Heart left ventricle (tissue), 16 donors: Measurements from ENCODE around the gene SNX30. TPM values are rescaled to one million over a fixed set of nuclear protein-coding genes. Genes with fewer than 3 reads are reported as not detected.
"Not testable (repeated sequence)": the region's sequence is repeated elsewhere in the genome, so short reads cannot be mapped to it uniquely, and the experiment has no call there.

Source experiments
- ATAC-seq, 4 donors: fragments of 200-7000 bp; cut with Tn5 transposase; one replicate each; pipeline ENCODE4 v1.9.1; 2020 to 2022; ENCODE audit warnings: moderate library complexity in 4 of 4, mild to moderate bottlenecking in 3 of 4, moderate number of reproducible peaks in 1 of 4
- DNase-seq, 5 donors: peaks; one replicate each; pipeline ENCODE4 v3.0.0-alpha.2; 2020
- H3K27ac ChIP-seq, 12 donors: fragments of 200-600 bp; sonication (generic) in 4 of 12; one replicate each; pipeline versions ENCODE4 v1.5.0 to v1.8.0; 2016 to 2022; ENCODE audit warnings: mild to moderate bottlenecking in 2 of 12
- H3K27me3 ChIP-seq, 9 donors: fragments of 200-600 bp; sonication (generic) in 2 of 9; one replicate each; pipeline versions ENCODE4 v1.5.1 to v1.8.0; 2016 to 2022; ENCODE audit warnings: mild to moderate bottlenecking in 3 of 9
- H3K36me3 ChIP-seq, 9 donors: fragments of 200-600 bp; sonication (generic) in 2 of 9; one replicate each; pipeline versions ENCODE4 v1.5.0 to v1.8.0; 2018 to 2022; ENCODE audit warnings: mild to moderate bottlenecking in 2 of 9
- H3K4me1 ChIP-seq, 12 donors: fragments of 200-600 bp; sonication (generic) in 4 of 12; one replicate each; pipeline versions ENCODE4 v1.5.0 to v1.8.0; 2016 to 2022; ENCODE audit warnings: mild to moderate bottlenecking in 3 of 12
- H3K4me3 ChIP-seq, 12 donors: fragments of 200-600 bp; sonication (generic) in 4 of 12; one replicate each; pipeline versions ENCODE4 v1.5.0 to v1.8.0; 2017 to 2022; ENCODE audit warnings: mild to moderate bottlenecking in 9 of 12, moderate library complexity in 4 of 12
- H3K9me3 ChIP-seq, 12 donors: fragments of 200-600 bp; sonication (generic) in 4 of 12; one replicate each; pipeline versions ENCODE4 v1.5.0 to v1.8.0; 2016 to 2022; ENCODE audit warnings: mild to moderate bottlenecking in 1 of 12
- CTCF ChIP-seq, 12 donors: fragments of 200-600 bp; sonication (generic) in 4 of 12; IDR thresholded peaks; one replicate each; pipeline versions ENCODE4 v1.5.0 to v1.8.0; 2018 to 2022; ENCODE audit warnings: antibody characterized with exemption in 12 of 12, mild to moderate bottlenecking in 5 of 12
- POLR2A ChIP-seq, 2 donors: fragments of 450-650 bp; IDR thresholded peaks; one replicate each; pipeline ENCODE4 v1.6.1; 2017; ENCODE audit warnings: antibody characterized with exemption in 2 of 2, mild to moderate bottlenecking in 2 of 2, moderate library complexity in 2 of 2
- WGBS, 4 donors: extraction: QIAGEN DNeasy Blood & Tissue Kit in 2 of 4; methylation state at CpG; one replicate each; pipeline versions ENCODE4 v1.1.5 to v1.1.7; 2013 to 2018; 5-methylcytosine and 5-hydroxymethylcytosine counted together
- intact Hi-C, 10 donors: fragments of 100-400 bp; cut with DNase I; formaldehyde crosslinking; loops; one replicate each; pipeline versions ENCODE4 v1.11.1 to v1.14.2; 2022
- polyA plus RNA-seq, 2 donors: library from polyadenylated mRNA; stranded (reverse); fragments of 200-250 nt; gene quantifications; one replicate each; pipeline ENCODE4 v1.2.3, GENCODE V29; 2013
- total RNA-seq, 9 donors: library from RNA; depleted of rRNA in 2 of 9; stranded (reverse); fragments of >200 nt in 2 of 9; fragmentation: NEBNext Ultra II Directional in 3 of 9; extraction: Animal tissue kit (Norgen Biotek cat#: 25700) in 3 of 9; gene quantifications; one replicate each; pipeline versions ENCODE4 v1.1.0 to v1.2.4, GENCODE V29; 2016 to 2023
- donor health status: ischemic (EF 13 %, LVEDD 7.1; RV severe dilation, severe dysfunction).
- donor health status: healthy with polysubstance abuse.
- donor health status: DM: no; HTN: yes; CAD: no.
- donor health status: DM: no; HTN: no; CAD: no.
- donor health status: ischemic (EF 25% LVEDD 6.9; RV normal size, moderate dysfunction).
- donor health status: ischemic (EF 25% LVEDD 5.7; RV mildly dilated, moderate dysfunction).
- donor health status: healthy.
- donor health status: DM: yes; HTN: yes; CAD: no.
- donor health status: ischemic (EF 35%, LVEDD 5.7; RV mildly dilated, moderate dysfunction).
- donor health status: nonischemic (EF 11% LVEDD 7.7; RV severe dilation, severe dysfunction).
- donor health status: DM: yes; HTN: yes; CAD: no.
- donor health status: PGD.
- donor health status: ischemic (EF 29% LVEDD 5.4; RV normal size, mild dysfunction).
- donor health status: nonischemic (EF 23%, LVEDD 6.1; RV moderate dilation, normal function).

Gene SNX30
- total and polyA plus RNA-seq, 11 donors: 0.95 to 10.3 (median 3.8) TPM

GRCh38 chr9:112719241-112719691, 31.3 kb upstream of the SNX30 start:
- intact Hi-C loops: loop anchor here (1.0 to 10.0 kb wide), 11 partner anchors 30 to 624 kb away; partner anchors contain the start of genes SNX30 (in 2 of the 10) and PTBP3 (in 1 of the 10)
- Histone ChIP-seq H3K9me3 (no peaks in the 10 kb centered on the region), H3K36me3 (peaks cover 0 to 13% (median 0%) of the 10 kb centered on the region in 9 donors), H3K27me3 (no peaks in the 10 kb centered on the region), H3K4me1 (peaks cover 0 to 13% (median 8%) of the 10 kb centered on the region in 12 donors), H3K4me3 (no peak overlapping the region), H3K27ac (peak overlapping the region in 1 of 12 donors; percentile 25)
- WGBS, 4 donors: 77 to 88% (median 81%) methylated on average over 1 of the region's 1 CpG
- ATAC-seq (no peak), DNase-seq (no peak)
- TF ChIP-seq CTCF (IDR thresholded peaks at IDR 0.05): no peak
- TF ChIP-seq POLR2A (IDR thresholded peaks at IDR 0.05): no peak

- no peak for TF ChIP-seq POLR2A (IDR thresholded peaks at IDR 0.05)
- TF ChIP-seq CTCF (IDR thresholded peaks at IDR 0.05): no peak
- peaks cover 0 to 9% (median 0%) of the 10 kb centered on the region in 9 donors for H3K36me3 ChIP-seq
- intact Hi-C loops: loop anchor here (1.0 to 10.0 kb wide), 11 partner anchors 29 to 625 kb away; partner anchors contain the start of genes SNX30 (in 2 of the 10) and PTBP3 (in 1 of the 10)
- 77 to 85% (median 81%) methylated on average over 2 of the region's 2 CpGs for whole genome bisulfite sequencing, 4 donors
- no peak overlapping the region for H3K27ac ChIP-seq
- no peaks in the 10 kb centered on the region for H3K27me3 ChIP-seq
- no peak overlapping the region for H3K4me3 ChIP-seq
- ATAC-seq (no peak), DNase-seq (no peak)
- H3K9me3 ChIP-seq: no peaks in the 10 kb centered on the region
- peaks cover 0 to 13% (median 8%) of the 10 kb centered on the region in 12 donors for H3K4me1 ChIP-seq
Observed at GRCh38 chr9:112719696-112720095, 30.9 kb upstream of the SNX30 start.

- WGBS, 4 donors: 84 to 89% (median 86%) methylated on average over 4 of the region's 4 CpGs
- Histone ChIP-seq H3K27me3 (no peaks in the 10 kb centered on the region), H3K36me3 (peaks cover 0 to 6% (median 0%) of the 10 kb centered on the region in 9 donors), H3K9me3 (no peaks in the 10 kb centered on the region), H3K4me1 (peaks cover 0 to 13% (median 8%) of the 10 kb centered on the region in 12 donors), H3K4me3 (no peak overlapping the region), H3K27ac (no peak overlapping the region)
- TF ChIP-seq POLR2A (IDR thresholded peaks at IDR 0.05): no peak
- no peak for TF ChIP-seq CTCF (IDR thresholded peaks at IDR 0.05)
- ATAC-seq (no peak), DNase-seq (no peak)
- intact Hi-C loops: no loop called here
Observed at GRCh38 chr9:112720113-112720780, 30.3 kb upstream of the SNX30 start.

- 87 to 93% (median 89%) methylated on average over 3 of the region's 3 CpGs for WGBS, 4 donors
- H3K36me3 ChIP-seq: not testable (repeated sequence)
Observed at GRCh38 chr9:112722749-112723148, 27.8 kb upstream of the SNX30 start.

More at GRCh38 chr9:112722749-112723148, 27.8 kb upstream of the SNX30 start:
- peaks cover 0 to 22% (median 0%) of the 10 kb centered on the region in 12 donors for H3K4me1 ChIP-seq
- DNase-seq, intact Hi-C loops, H3K9me3 ChIP-seq, H3K27me3 ChIP-seq, H3K27ac ChIP-seq, H3K4me3 ChIP-seq, ATAC-seq: not testable (repeated sequence)
